SH-SY5Y (cell line): Measurements from ENCODE around the gene VMAC.

Source experiments
- GATA2 ChIP-seq: IDR thresholded peaks from 2 replicates; pipeline ENCODE4 v1.6.1; 2011; ENCODE audit warnings: mild to moderate bottlenecking, low read depth, low read length
- GATA3 ChIP-seq: IDR thresholded peaks from 2 replicates; pipeline ENCODE4 v1.6.1; 2011; ENCODE audit warnings: low read depth, mild to moderate bottlenecking, low read length, moderate library complexity

DNA sequence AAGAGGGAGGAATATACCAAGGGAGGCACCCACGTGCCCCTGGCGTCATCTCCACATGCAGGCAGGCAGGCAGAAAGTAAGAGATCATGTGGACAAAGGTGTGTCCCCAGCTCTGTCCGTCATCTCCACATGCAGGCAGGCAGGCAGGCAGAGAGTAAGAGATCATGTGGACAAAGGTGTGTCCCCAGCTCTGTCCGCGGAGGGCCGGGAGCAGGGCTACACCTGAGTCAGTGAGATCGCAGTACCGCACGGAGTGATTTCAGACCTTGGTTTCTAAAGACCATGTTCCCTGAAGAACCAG lies 31.6 kb downstream of the VMAC start:
- TF ChIP-seq GATA2 (no peak), GATA3 (no peak)
